Kidney (tissue), 14 donors: ENCODE data around the gene LGALS12. TPM values are rescaled to one million over a fixed set of nuclear protein-coding genes. Genes with fewer than 3 reads are reported as not detected.

Experiments used
- DNase-seq, 5 donors: peaks; one replicate each; pipeline ENCODE4 v3.0.0-alpha.2; 2013 to 2020
- FAIRE-seq: peaks from 2 replicates; lab custom pipeline; 2012; peaks lifted over from hg19 to GRCh38; lab: Jason Lieb, UNC
- H3K27ac ChIP-seq, 2 donors: one replicate each; pipeline ENCODE4 v1.7.0; 2013; ENCODE audit warnings: low read depth in 2 of 2, low read length in 2 of 2, inconsistent platforms in 1 of 2
- H3K27me3 ChIP-seq: one replicate; pipeline ENCODE4 v1.7.1; 2013; ENCODE audit warnings: low read length, inconsistent platforms; ENCODE audit not compliant: control insufficient read depth, insufficient read depth
- H3K36me3 ChIP-seq, 3 donors: one replicate each; pipeline versions ENCODE4 v1.7.0 to v1.7.1; 2013; ENCODE audit warnings: low read length in 3 of 3, control low read depth in 1 of 3, inconsistent platforms in 1 of 3; ENCODE audit not compliant: insufficient read depth in 3 of 3, control insufficient read depth in 2 of 3
- H3K4me1 ChIP-seq, 3 donors: one replicate each; pipeline versions ENCODE4 v1.7.0 to v1.7.1; 2013; ENCODE audit warnings: low read length in 3 of 3, inconsistent platforms in 1 of 3, low read depth in 1 of 3; ENCODE audit not compliant: control insufficient read depth in 2 of 3, insufficient read depth in 2 of 3
- H3K4me3 ChIP-seq, 3 donors: one replicate each; pipeline versions ENCODE4 v1.7.0 to v1.8.1; 2013; ENCODE audit warnings: low read length in 3 of 3, control low read depth in 1 of 3, inconsistent platforms in 1 of 3
- H3K9ac ChIP-seq, 3 donors: one replicate each; pipeline versions ENCODE4 v1.7.0 to v1.7.1; 2013; ENCODE audit warnings: low read length in 3 of 3, control low read depth in 1 of 3, inconsistent platforms in 1 of 3
- H3K9me3 ChIP-seq, 3 donors: one replicate each; pipeline versions ENCODE4 v1.7.0 to v1.7.1; 2013; ENCODE audit warnings: low read length in 3 of 3, control low read depth in 1 of 3, inconsistent platforms in 1 of 3; ENCODE audit not compliant: control insufficient read depth in 2 of 3, insufficient read depth in 1 of 3
- CTCF ChIP-seq: IDR thresholded peaks from 3 replicates; pipeline ENCODE4 v1.5.1; 2012; ENCODE audit warnings: mild to moderate bottlenecking, moderate library complexity, borderline replicate concordance; ENCODE audit not compliant: insufficient read depth; ENCODE audit errors: extremely low read depth
- intact Hi-C: fragments of 100-400 bp; cut with DNase I; formaldehyde crosslinking; loops from one replicate; pipeline ENCODE4 v1.11.1; 2022
- polyA plus RNA-seq: library from polyadenylated mRNA; stranded (reverse); fragments of 350-450 nt; fragmentation: Illumina TruSeq; extraction: RNeasy Lipid Tissue Mini Kit (QIAGEN cat#74804); gene quantifications from one replicate; pipeline ENCODE4 v1.2.3, GENCODE V29; 2014; ENCODE audit warnings: low read depth, low replicate concordance; ENCODE audit not compliant: insufficient read depth
- total RNA-seq: library from RNA; stranded (reverse); fragmentation: NEBNext Ultra II Directional; extraction: Animal tissue kit (Norgen Biotek cat#: 25700); gene quantifications from one replicate; pipeline ENCODE4 v1.2.1, GENCODE V29; 2021
- donor health status: control.
- donor health status: control.
- donor health status: control.
- donor health status: control.
- donor health status: control.
- donor health status: DM: yes; HTN: yes; CAD: no.
- donor health status: Normal renal cell carcinoma (clear cell type).

The LGALS12 gene
- total and polyA plus RNA-seq, 2 donors from 2014 or later, result 0.32 to 0.44 TPM

- H3K4me1 ChIP-seq, result peaks cover 0 to 20% (median 15%) of the 10 kb centered on the region in 3 donors
- intact Hi-C loops, result no loop called here
- H3K9me3 ChIP-seq, result no peaks in the 10 kb centered on the region
- peak overlapping the region; percentile 7 to 65 for H3K27ac ChIP-seq
- peak overlapping the region in 1 of 3 donors; percentile 22 for H3K9ac ChIP-seq
- no peaks in the 10 kb centered on the region for H3K36me3 ChIP-seq
- FAIRE-seq (no peak), DNase-seq (peak; percentile 65 to 90 (median 80))
- H3K4me3 ChIP-seq, result no peak overlapping the region
- H3K27me3 ChIP-seq, result no peaks in the 10 kb centered on the region
- TF ChIP-seq CTCF, result no peak
Measured at GRCh38 chr11:63564056-63564774, 58.3 kb downstream of the LGALS12 start.

- Histone ChIP-seq H3K27me3 (no peaks in the 10 kb centered on the region), H3K36me3 (no peaks in the 10 kb centered on the region), H3K4me1 (peaks cover 0 to 20% (median 15%) of the 10 kb centered on the region in 3 donors), H3K4me3 (no peak overlapping the region), H3K27ac (peak overlapping the region in 1 of 2 donors; percentile 65), H3K9ac (peak overlapping the region in 1 of 3 donors; percentile 22), H3K9me3 (no peaks in the 10 kb centered on the region)
- FAIRE-seq (no peak), DNase-seq (no peak)
- intact Hi-C loops, result no loop called here
- TF ChIP-seq CTCF, result no peak
Measured at GRCh38 chr11:63564784-63565350, 59.0 kb downstream of the LGALS12 start.

Other genes with a start within 250 kb of the LGALS12 start
- not detected for gene SLC22A9, start 136.3 kb upstream of the LGALS12 start, total RNA-seq
- gene SLC22A9, start 136.3 kb upstream of the LGALS12 start, polyA plus RNA-seq, result not detected
- 0.72 TPM for gene PLAAT5, start 14.9 kb upstream of the LGALS12 start, total RNA-seq
- gene PLAAT5, start 14.9 kb upstream of the LGALS12 start, polyA plus RNA-seq, result 7.6 TPM
- gene PLAAT4, start 30.7 kb downstream of the LGALS12 start, total RNA-seq, result 111 TPM
- 579 TPM for gene PLAAT4, start 30.7 kb downstream of the LGALS12 start, polyA plus RNA-seq
- gene PLAAT2, start 57.3 kb downstream of the LGALS12 start, total RNA-seq, result 1.3 TPM
- gene PLAAT2, start 57.3 kb downstream of the LGALS12 start, polyA plus RNA-seq, result 49.5 TPM
- 88.2 TPM for gene PLAAT3, start 108.3 kb downstream of the LGALS12 start, total RNA-seq
- gene PLAAT3, start 108.3 kb downstream of the LGALS12 start, polyA plus RNA-seq, result 262 TPM
- gene ATL3, start 165.3 kb downstream of the LGALS12 start, total RNA-seq, result 78.3 TPM
- 11.4 TPM for gene ATL3, start 165.3 kb downstream of the LGALS12 start, polyA plus RNA-seq
- gene RTN3, start 175.4 kb downstream of the LGALS12 start, total RNA-seq, result 93.1 TPM
- 109 TPM for gene RTN3, start 175.4 kb downstream of the LGALS12 start, polyA plus RNA-seq